ENCODE data around the gene ARVCF. TPM values are rescaled to one million over a fixed set of nuclear protein-coding genes. Genes with fewer than 3 reads are reported as not detected.

Gene ARVCF
- total and polyA plus RNA-seq, 9 of the 15 experiments (the other 6 are each of a cell fraction or from before 2014, with no cell fraction given) = 0.03 to 97.4 (median 15.6) TPM

- TF ChIP-seq RB1 (IDR thresholded peaks at IDR 0.05; ENCODE audit: low read depth) (peak; percentile 98), ZNF175 (CRISPR knock-in tag; IDR thresholded peaks at IDR 0.05; ENCODE audit: low read depth) (no peak), CBX2 (IDR thresholded peaks at IDR 0.05; ENCODE audit: insufficient read depth, low read length, poor library complexity, severe bottlenecking) (no peak), LEF1 (IDR thresholded peaks at IDR 0.05) (no peak), ZNF655 (CRISPR knock-in tag; IDR thresholded peaks at IDR 0.05) (no peak), ARID1B (IDR thresholded peaks at IDR 0.05) (no peak; the same call in 1 of the 2 replicates), MITF (IDR thresholded peaks at IDR 0.05) (no peak), GATA2 (CRISPR knock-in tag; IDR thresholded peaks at IDR 0.05) (no peak), MXI1 (IDR thresholded peaks at IDR 0.05; ENCODE audit: low read depth, low read length) (no peak), CREB5 (CRISPR knock-in tag; IDR thresholded peaks at IDR 0.05) (no peak), RBFOX2 (IDR thresholded peaks at IDR 0.05; ENCODE audit: low read depth, low read length) (peak; percentile 69), E2F4 (CRISPR knock-in tag; IDR thresholded peaks at IDR 0.05; ENCODE audit: low read depth) (no peak), IRF2 (CRISPR knock-in tag; IDR thresholded peaks at IDR 0.05) (no peak), ZKSCAN3 (CRISPR knock-in tag; IDR thresholded peaks at IDR 0.05) (no peak), ZNF184 (CRISPR knock-in tag; IDR thresholded peaks at IDR 0.05) (peak; percentile 20; the same call in 1 of the 2 replicates), XRCC3 (IDR thresholded peaks at IDR 0.05) (no peak), LCOR (CRISPR knock-in tag; IDR thresholded peaks at IDR 0.05) (no peak), TFE3 (CRISPR knock-in tag; IDR thresholded peaks at IDR 0.05) (no peak), FOXJ2 (tag; IDR thresholded peaks at IDR 0.05) (no peak), ID3 (CRISPR knock-in tag; IDR thresholded peaks at IDR 0.05) (no peak), ID3 (tag; IDR thresholded peaks at IDR 0.05) (peak; percentile 83)
Measured at GRCh38 chr22:19986410-19987341, 29.9 kb downstream of the ARVCF start (continued).

Data from K562 (cell line).